ENCODE data around the gene STXBP6. TPM values are rescaled to one million over a fixed set of nuclear protein-coding genes. Genes with fewer than 3 reads are reported as not detected.

The STXBP6 gene
- total RNA-seq, 1 experiment from 2014 or later, result 12.3 TPM

GRCh38 chr14:24861083-24861630 is 188.8 kb downstream of the STXBP6 start:
- H2AFZ ChIP-seq, result peak overlapping the region; percentile 73
- H3K4me1 ChIP-seq (replicated peaks; ENCODE audit: insufficient read depth), result peaks cover 15% of the 10 kb centered on the region
- peak overlapping the region; percentile 80 for H3K27ac ChIP-seq
- H3K9me3 ChIP-seq (ENCODE audit: insufficient read depth, low read depth), result no peaks in the 10 kb centered on the region
- intact Hi-C loops (cut with micrococcal nuclease; ENCODE audit: unreplicated experiment), result loop anchor here (5.0 kb wide), 1 partner anchor 251 kb away; no protein-coding TSS in a partner anchor
- BruUV-seq (replicated peaks), result no TSS peak
- DNase-seq, result peak; percentile 42 to 87
- H3K36me3 ChIP-seq (ENCODE audit: low read depth), result no peaks in the 10 kb centered on the region
- no peaks in the 10 kb centered on the region for H3K79me2 ChIP-seq (ENCODE audit: low read depth)
- no peaks in the 10 kb centered on the region for H4K20me1 ChIP-seq (ENCODE audit: insufficient read depth)
- TF ChIP-seq CTCF (conservative IDR thresholded peaks at IDR 0.05) (no peak), EZH2 (IDR thresholded peaks at IDR 0.05; ENCODE audit: low read depth) (no peak)
- H3F3A ChIP-seq (ENCODE audit: insufficient read depth, low read depth), result peaks cover 11% of the 10 kb centered on the region; the same call in 1 of the 2 replicates
- H3K27me3 ChIP-seq (ENCODE audit: insufficient read depth, low read depth), result no peaks in the 10 kb centered on the region
- peak overlapping the region; percentile 46; the same call in 1 of the 2 replicates for H3K4me3 ChIP-seq
- POLR2A ChIA-PET (ENCODE audit: unreplicated experiment), result interaction anchor here (0.6 to 1.1 kb wide), 5 partner anchors 13 to 1729 kb away, joined by 3 to 16 read pairs (median 5); no protein-coding TSS in a partner anchor
- CTCF ChIA-PET, result interaction anchor here (1.0 to 1.1 kb wide), 2 partner anchors 27 to 271 kb away, joined by 5 to 8 read pairs; no protein-coding TSS in a partner anchor
- no peaks in the 10 kb centered on the region for H3K9me2 ChIP-seq (ENCODE audit: insufficient read depth)
- peak overlapping the region; percentile 58 for H3K4me2 ChIP-seq

- H3K27me3 ChIP-seq (ENCODE audit: insufficient read depth, low read depth), result no peaks in the 10 kb centered on the region
- no peak overlapping the region for H3K4me2 ChIP-seq
- no peaks in the 10 kb centered on the region for H3K36me3 ChIP-seq (ENCODE audit: low read depth)
- H3K4me3 ChIP-seq, result no peak overlapping the region
- no peaks in the 10 kb centered on the region for H3K9me2 ChIP-seq (ENCODE audit: insufficient read depth)
- DNase-seq, result no peak
- intact Hi-C loops (cut with micrococcal nuclease; ENCODE audit: unreplicated experiment), result no loop called here
- H3K4me1 ChIP-seq (replicated peaks; ENCODE audit: insufficient read depth), result peaks cover 15% of the 10 kb centered on the region
- H3F3A ChIP-seq (ENCODE audit: insufficient read depth, low read depth), result peaks cover 11% of the 10 kb centered on the region; the same call in 1 of the 2 replicates
- ChIA-PET CTCF (no interaction called here), POLR2A (ENCODE audit: unreplicated experiment) (no interaction called here)
- no peak overlapping the region for H3K27ac ChIP-seq
- H3K79me2 ChIP-seq (ENCODE audit: low read depth), result no peaks in the 10 kb centered on the region
- TF ChIP-seq EZH2 (IDR thresholded peaks at IDR 0.05; ENCODE audit: low read depth) (no peak), CTCF (conservative IDR thresholded peaks at IDR 0.05) (no peak)
- H3K9me3 ChIP-seq (ENCODE audit: insufficient read depth, low read depth), result no peaks in the 10 kb centered on the region
- no peaks in the 10 kb centered on the region for H4K20me1 ChIP-seq (ENCODE audit: insufficient read depth)
- H2AFZ ChIP-seq, result no peak overlapping the region
- BruUV-seq (replicated peaks), result no TSS peak
Measured at GRCh38 chr14:24859559-24859958, 190.4 kb downstream of the STXBP6 start.

GRCh38 chr14:24858684-24859083 is 191.3 kb downstream of the STXBP6 start:
- intact Hi-C loops (cut with micrococcal nuclease; ENCODE audit: unreplicated experiment), result no loop called here
- H3K4me1 ChIP-seq (replicated peaks; ENCODE audit: insufficient read depth), result peaks cover 15% of the 10 kb centered on the region
- no peaks in the 10 kb centered on the region for H3K9me3 ChIP-seq (ENCODE audit: insufficient read depth, low read depth)
- ChIA-PET POLR2A (ENCODE audit: unreplicated experiment) (no interaction called here), CTCF (no interaction called here)
- no peaks in the 10 kb centered on the region for H3K27me3 ChIP-seq (ENCODE audit: insufficient read depth, low read depth)
- no peak overlapping the region for H2AFZ ChIP-seq
- no peaks in the 10 kb centered on the region for H4K20me1 ChIP-seq (ENCODE audit: insufficient read depth)
- H3K27ac ChIP-seq, result no peak overlapping the region
- H3K36me3 ChIP-seq (ENCODE audit: low read depth), result no peaks in the 10 kb centered on the region
- no peaks in the 10 kb centered on the region for H3K79me2 ChIP-seq (ENCODE audit: low read depth)
- no peak overlapping the region for H3K4me3 ChIP-seq
- BruUV-seq (replicated peaks), result no TSS peak
- H3K4me2 ChIP-seq, result no peak overlapping the region
- no peak for DNase-seq
- no peaks in the 10 kb centered on the region for H3K9me2 ChIP-seq (ENCODE audit: insufficient read depth)
- no peak for TF ChIP-seq CTCF (conservative IDR thresholded peaks at IDR 0.05)
- TF ChIP-seq EZH2 (IDR thresholded peaks at IDR 0.05; ENCODE audit: low read depth), result no peak
- peaks cover 11% of the 10 kb centered on the region; the same call in 1 of the 2 replicates for H3F3A ChIP-seq (ENCODE audit: insufficient read depth, low read depth)

All from PC-9 (cell line).